GM12874 (cell line): Measurements from ENCODE around the gene BTBD6.

Experiments used
- CTCF ChIP-seq: IDR thresholded peaks from 2 replicates; pipeline ENCODE4 v1.5.1; 2011; ENCODE audit warnings: low read depth, mild to moderate bottlenecking, control low read depth, low read length, moderate library complexity; ENCODE audit not compliant: insufficient read depth

BTBD6 gene

GRCh38 chr14:105203057-105203531, 45.2 kb upstream of the BTBD6 start:
- TF ChIP-seq CTCF: peak; percentile 91

GRCh38 chr14:105203701-105204100, 44.6 kb upstream of the BTBD6 start:
- no peak for TF ChIP-seq CTCF

GRCh38 chr14:105204206-105204930, 44.0 kb upstream of the BTBD6 start:
- TF ChIP-seq CTCF: no peak

GRCh38 chr14:105204931-105205672, 43.2 kb upstream of the BTBD6 start:
- no peak for TF ChIP-seq CTCF

GRCh38 chr14:105205673-105206208, 42.6 kb upstream of the BTBD6 start:
- TF ChIP-seq CTCF: no peak

GRCh38 chr14:105206873-105207272, 41.5 kb upstream of the BTBD6 start:
- no peak for TF ChIP-seq CTCF

- TF ChIP-seq CTCF: no peak
Measured at GRCh38 chr14:105207460-105207901, 40.9 kb upstream of the BTBD6 start.
